MM.1S (cell line): ENCODE data around the gene OSBPL10.

Experiments
- DNase-seq: peaks from one replicate; pipeline ENCODE4 v3.0.0-alpha.2; 2015
- H2AFZ ChIP-seq: fragments of 300-600 bp; sonication (generic); 2 replicates; pipeline ENCODE4 v1.6.0; 2016; ENCODE audit warnings: antibody characterized with exemption, low read length
- H3F3A ChIP-seq: fragments of 300-600 bp; sonication (generic); 2 replicates; pipeline ENCODE4 v1.6.1; 2016; ENCODE audit warnings: mild to moderate bottlenecking, antibody characterized with exemption, low read length, moderate library complexity, mixed read lengths; ENCODE audit not compliant: insufficient read depth
- H3K27ac ChIP-seq: fragments of 300-600 bp; sonication (generic); 2 replicates; pipeline ENCODE4 v1.5.1; 2016; ENCODE audit warnings: mild to moderate bottlenecking, low read length
- H3K27me3 ChIP-seq: fragments of 300-600 bp; sonication (generic); replicated peaks from 2 replicates; pipeline ENCODE4 v1.6.0; 2016; ENCODE audit warnings: low read length; ENCODE audit not compliant: insufficient read depth
- H3K36me3 ChIP-seq: fragments of 300-600 bp; sonication (generic); replicated peaks from 2 replicates; pipeline ENCODE4 v1.6.1; 2016; ENCODE audit warnings: mild to moderate bottlenecking, low read length, mixed read lengths; ENCODE audit not compliant: insufficient read depth
- H3K4me1 ChIP-seq: fragments of 300-600 bp; sonication (generic); 2 replicates; pipeline ENCODE4 v1.6.1; 2016; ENCODE audit warnings: low read length, mixed read lengths
- H3K4me2 ChIP-seq: fragments of 300-600 bp; sonication (generic); 2 replicates; pipeline ENCODE4 v1.6.0; 2016; ENCODE audit warnings: low read depth, low read length
- H3K4me3 ChIP-seq: fragments of 300-600 bp; sonication (generic); 2 replicates; pipeline ENCODE4 v1.5.1; 2016; ENCODE audit warnings: low read length, mixed read lengths
- H3K79me2 ChIP-seq: fragments of 300-600 bp; sonication (generic); 2 replicates; pipeline ENCODE4 v1.6.1; 2016; ENCODE audit warnings: mixed run types, low read length, mixed read lengths
- H3K9ac ChIP-seq: fragments of 300-600 bp; sonication (generic); 2 replicates; pipeline ENCODE4 v1.6.1; 2016; ENCODE audit warnings: low read length, mixed read lengths
- H3K9me2 ChIP-seq: fragments of 300-600 bp; sonication (generic); replicated peaks from 2 replicates; pipeline ENCODE4 v1.6.1; 2016; ENCODE audit warnings: mild to moderate bottlenecking, low read length, mixed read lengths; ENCODE audit not compliant: insufficient read depth
- H3K9me3 ChIP-seq: fragments of 300-600 bp; sonication (generic); replicated peaks from 2 replicates; pipeline ENCODE4 v1.6.1; 2016; ENCODE audit warnings: mild to moderate bottlenecking, low read length, mixed read lengths; ENCODE audit not compliant: insufficient read depth
- H4K20me1 ChIP-seq: fragments of 300-600 bp; sonication (generic); 2 replicates; pipeline ENCODE4 v1.6.1; 2016; ENCODE audit warnings: mild to moderate bottlenecking, low read length, moderate library complexity, mixed read lengths; ENCODE audit not compliant: insufficient read depth
- CTCF ChIP-seq: fragments of 300-600 bp; sonication (generic); IDR thresholded peaks from 2 replicates; pipeline ENCODE4 v1.5.1; 2016; ENCODE audit warnings: antibody characterized with exemption, low read length, mixed read lengths
- EZH2 ChIP-seq: fragments of 300-600 bp; sonication (generic); optimal IDR thresholded peaks from 2 replicates; pipeline ENCODE3; 2017; ENCODE audit warnings: low read depth, mild to moderate bottlenecking, antibody characterized with exemption, low read length, mixed read lengths
- EZH2phosphoT487 ChIP-seq: fragments of 300-600 bp; sonication (generic); IDR thresholded peaks from 2 replicates; pipeline ENCODE4 v1.6.1; 2018; ENCODE audit warnings: antibody characterized with exemption, low read length

The OSBPL10 gene

GRCh38 chr3:31645256-31645655 is 335.8 kb downstream of the OSBPL10 start:
- Histone ChIP-seq H3F3A (no peaks in the 10 kb centered on the region), H3K9me3 (no peaks in the 10 kb centered on the region)

GRCh38 chr3:31639828-31640227 is 341.2 kb downstream of the OSBPL10 start:
- no peaks in the 10 kb centered on the region for H3K9me3 ChIP-seq
- no peak overlapping the region for H3K4me3 ChIP-seq
- no peaks in the 10 kb centered on the region for H3F3A ChIP-seq
- H3K4me1 ChIP-seq = no peaks in the 10 kb centered on the region
- no peaks in the 10 kb centered on the region for H4K20me1 ChIP-seq
- H3K9ac ChIP-seq = no peak overlapping the region
- H3K36me3 ChIP-seq = no peaks in the 10 kb centered on the region
- TF ChIP-seq EZH2phosphoT487 (no peak), EZH2 (no peak), CTCF (no peak)
- H2AFZ ChIP-seq = no peak overlapping the region
- H3K4me2 ChIP-seq = no peak overlapping the region
- H3K27ac ChIP-seq = no peak overlapping the region
- no peaks in the 10 kb centered on the region for H3K79me2 ChIP-seq
- H3K27me3 ChIP-seq = no peaks in the 10 kb centered on the region
- H3K9me2 ChIP-seq = no peaks in the 10 kb centered on the region
- no peak for DNase-seq

More at GRCh38 chr3:31645256-31645655, 335.8 kb downstream of the OSBPL10 start:
- Histone ChIP-seq H3K27ac (no peak overlapping the region), H3K27me3 (no peaks in the 10 kb centered on the region), H4K20me1 (no peaks in the 10 kb centered on the region), H3K4me1 (no peaks in the 10 kb centered on the region), H3K4me2 (no peak overlapping the region), H3K9me2 (no peaks in the 10 kb centered on the region), H3K9ac (no peak overlapping the region), H2AFZ (no peak overlapping the region), H3K4me3 (no peak overlapping the region), H3K36me3 (no peaks in the 10 kb centered on the region; the same call in 1 of the 2 replicates), H3K79me2 (no peaks in the 10 kb centered on the region)
- no peak for TF ChIP-seq EZH2
- no peak for TF ChIP-seq CTCF
- no peak for TF ChIP-seq EZH2phosphoT487
- DNase-seq = no peak

DNA sequence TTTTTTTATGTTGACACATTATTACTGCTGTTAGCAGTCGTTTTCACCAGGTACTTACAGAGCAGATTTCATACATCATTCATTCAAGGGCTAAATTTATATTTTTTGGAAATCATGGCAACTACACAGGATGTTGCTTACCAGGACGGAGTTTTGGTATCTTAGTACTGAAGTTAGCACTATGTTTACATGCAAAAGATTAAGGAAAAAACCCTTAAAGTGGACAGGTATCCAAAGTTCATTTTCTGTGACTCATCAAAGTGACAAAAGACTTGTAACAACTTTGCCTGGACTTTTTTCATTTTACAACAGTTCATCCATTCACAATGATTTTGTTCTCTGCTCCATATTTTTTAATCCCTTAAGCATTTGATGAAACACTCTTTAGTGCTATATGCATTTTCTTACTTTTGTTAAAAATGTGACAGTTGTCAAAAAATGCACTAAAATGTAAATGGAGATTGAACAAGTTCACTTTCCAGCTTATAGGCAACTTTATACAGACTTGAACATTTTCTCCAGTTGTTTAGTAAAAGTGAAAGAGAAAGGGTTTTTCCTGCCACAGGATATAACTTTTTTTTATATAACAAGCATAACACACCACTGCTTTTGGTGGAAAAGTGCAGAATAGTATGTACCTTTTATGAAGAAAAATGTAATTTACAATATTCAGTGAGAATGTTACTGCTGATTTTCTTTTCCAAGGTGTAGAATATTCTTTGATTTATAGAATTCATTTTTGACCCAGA is 344.2 kb downstream of the OSBPL10 start:
- H3K9me2 ChIP-seq = no peaks in the 10 kb centered on the region
- H3K27ac ChIP-seq = no peak overlapping the region
- TF ChIP-seq EZH2 (no peak), EZH2phosphoT487 (no peak), CTCF (no peak)

More for the DNA sequence above, 344.2 kb downstream of the OSBPL10 start:
- H3K79me2 ChIP-seq = no peaks in the 10 kb centered on the region
- no peak for DNase-seq
- no peaks in the 10 kb centered on the region for H3K36me3 ChIP-seq
- no peaks in the 10 kb centered on the region for H3K4me1 ChIP-seq
- H3K9ac ChIP-seq = no peak overlapping the region
- no peak overlapping the region for H3K4me2 ChIP-seq
- H3K27me3 ChIP-seq = no peaks in the 10 kb centered on the region
- no peak overlapping the region for H2AFZ ChIP-seq
- no peaks in the 10 kb centered on the region for H3F3A ChIP-seq
- H3K4me3 ChIP-seq = no peak overlapping the region
- H3K9me3 ChIP-seq = no peaks in the 10 kb centered on the region
- no peaks in the 10 kb centered on the region for H4K20me1 ChIP-seq
